ENCODE measurements around the gene ZCCHC24. TPM values are rescaled to one million over a fixed set of nuclear protein-coding genes. Genes with fewer than 3 reads are reported as not detected.
"Not testable (repeated sequence)": the region's sequence is repeated elsewhere in the genome, so short reads cannot be mapped to it uniquely, and the experiment has no call there.

ZCCHC24 gene
- polyA plus RNA-seq, 1 donor: 19.8 TPM

GRCh38 chr10:79447249-79447648, 1.8 kb upstream of the ZCCHC24 start:
- not testable (repeated sequence) for DNase-seq

GRCh38 chr10:79446758-79447084, 1.3 kb upstream of the ZCCHC24 start:
- DNase-seq: no peak

GRCh38 chr10:79445977-79446757, 743 bp upstream of the ZCCHC24 start:
- DNase-seq: peak; percentile 86

- peak; percentile 49 for DNase-seq
These were observed 965 bp downstream of the ZCCHC24 start for GRCh38 chr10:79444199-79445119.

GRCh38 chr10:79443338-79444198, 1.9 kb downstream of the ZCCHC24 start:
- no peak for DNase-seq

GRCh38 chr10:79442171-79443040, 3.0 kb downstream of the ZCCHC24 start:
- DNase-seq: no peak

GRCh38 chr10:79441433-79441832, 4.0 kb downstream of the ZCCHC24 start:
- no peak for DNase-seq

GRCh38 chr10:79440281-79440680, 5.1 kb downstream of the ZCCHC24 start:
- no peak for DNase-seq

GRCh38 chr10:79438699-79439085, 6.7 kb downstream of the ZCCHC24 start:
- DNase-seq: no peak

GRCh38 chr10:79438021-79438698, 7.3 kb downstream of the ZCCHC24 start:
- no peak for DNase-seq

- no peak for DNase-seq
These were observed 8.2 kb downstream of the ZCCHC24 start for GRCh38 chr10:79437111-79437814.

GRCh38 chr10:79436850-79437103, 8.6 kb downstream of the ZCCHC24 start:
- no peak for DNase-seq

GRCh38 chr10:79436066-79436849, 9.2 kb downstream of the ZCCHC24 start:
- DNase-seq: no peak

- no peak for DNase-seq
These were observed 10.0 kb downstream of the ZCCHC24 start for GRCh38 chr10:79435271-79436065.

GRCh38 chr10:79434821-79435251, 10.6 kb downstream of the ZCCHC24 start:
- peak; percentile 29 for DNase-seq

- DNase-seq: no peak
These were observed 11.2 kb downstream of the ZCCHC24 start for GRCh38 chr10:79434223-79434687.

GRCh38 chr10:79433324-79434222, 11.9 kb downstream of the ZCCHC24 start:
- no peak for DNase-seq
